ENCODE data around the gene CUL2.

GRCh38 chr10:35059481-35059880 is 30.7 kb downstream of the CUL2 start:
- no peak for TF ChIP-seq SIN3A (IDR thresholded peaks at IDR 0.05; ENCODE audit: borderline replicate concordance, insufficient read depth, low read length)
- TF ChIP-seq REST (IDR thresholded peaks at IDR 0.05; ENCODE audit: insufficient read depth in 1 of 2, low read depth in 2 of 2, low read length in 2 of 2): no peak
- no peak for TF ChIP-seq POLR2AphosphoS5 (IDR thresholded peaks at IDR 0.05; ENCODE audit: low read depth, low read length)
